K562 (cell line): Measurements from ENCODE around the gene NDST1. TPM values are rescaled to one million over a fixed set of nuclear protein-coding genes. Genes with fewer than 3 reads are reported as not detected.

Source experiments
- CHD1 ChIP-seq: fragments of 200-600 bp; sonication (generic); IDR thresholded peaks from one replicate; pipeline ENCODE4 v1.6.1; 2012; ENCODE audit warnings: mild to moderate bottlenecking, moderate library complexity, low read length, inconsistent platforms
- CLOCK ChIP-seq: fragments of 250-450 bp; sonication (Bioruptor Pico); IDR thresholded peaks from 2 replicates; pipeline ENCODE4 v1.4.0; 2020; ENCODE audit warnings: mild to moderate bottlenecking, moderate library complexity, borderline replicate concordance
- DMBX1 ChIP-seq: fragments of 250-450 bp; sonication (Bioruptor Pico); IDR thresholded peaks from 2 replicates; pipeline ENCODE4 v1.8.0; 2022; ENCODE audit warnings: inconsistent platforms, mild to moderate bottlenecking, moderate library complexity, borderline replicate concordance
- ELF2 ChIP-seq: fragments of 250-450 bp; sonication (Bioruptor Pico); IDR thresholded peaks from 2 replicates; pipeline ENCODE4 v1.5.0; 2021; ENCODE audit warnings: mild to moderate bottlenecking
- NBN ChIP-seq: fragments of 450-650 bp; IDR thresholded peaks from 2 replicates; pipeline ENCODE4 v1.6.1; 2016; ENCODE audit warnings: low read depth, mild to moderate bottlenecking
- NCOR1 ChIP-seq: fragments of 450-650 bp; IDR thresholded peaks from 2 replicates; pipeline ENCODE4 v1.6.1; 2016; ENCODE audit warnings: mild to moderate bottlenecking, moderate library complexity
- SIRT6 ChIP-seq: IDR thresholded peaks from one replicate; pipeline ENCODE4 v1.6.1; 2012; ENCODE audit warnings: low read depth, mild to moderate bottlenecking, control low read depth, inconsistent platforms, low read length, moderate library complexity
- SREBF1 ChIP-seq: fragments of 150-350 bp; IDR thresholded peaks from 2 replicates; pipeline ENCODE4 v1.6.1; 2014; ENCODE audit warnings: antibody characterized with exemption, low read depth, low read length, borderline replicate concordance
- VEZF1 ChIP-seq: fragments of 200-800 bp; sonication (Bioruptor generic); IDR thresholded peaks from 2 replicates; pipeline ENCODE4 v1.6.1; 2017; ENCODE audit warnings: missing genetic modification characterization, missing compliant biosample characterization
- XRCC3 ChIP-seq: fragments of 450-650 bp; IDR thresholded peaks from 2 replicates; pipeline ENCODE4 v1.6.1; 2017; ENCODE audit warnings: mild to moderate bottlenecking, moderate library complexity
- ZBTB43 ChIP-seq: sonication (generic); formaldehyde crosslinking; IDR thresholded peaks from 2 replicates; pipeline ENCODE4 v1.8.0; 2023; ENCODE audit warnings: mild to moderate bottlenecking, missing genetic modification reagents
- ZNF282 ChIP-seq: sonication (generic); formaldehyde crosslinking; IDR thresholded peaks from 2 replicates; pipeline ENCODE4 v1.8.1; 2023; ENCODE audit warnings: missing genetic modification reagents
- ZNF512 ChIP-seq: IDR thresholded peaks from 2 replicates; pipeline ENCODE4 v1.6.1; 2016; ENCODE audit warnings: missing genetic modification characterization, missing compliant biosample characterization
- polyA plus RNA-seq, 8 experiments: library from polyadenylated mRNA; depleted of rRNA in 4 of 8; stranded (reverse) in 5 of 8; unstranded in 3 of 8; fragments of >200 nt; fragmentation: Nextera tagmentation in 2 of 8; fragmentation: Illumina TruSeq in 1 of 8; extraction: Ambion mirVana in 2 of 8; extraction: Trizol in 1 of 8; gene quantifications; 2 replicates each; pipeline versions ENCODE4 v1.2.1 to v1.2.3, GENCODE V29; 2011 to 2014; ENCODE audit warnings: inconsistent platforms in 1 of 8, missing spikeins in 1 of 8
- total RNA-seq, 7 experiments: library from RNA; depleted of rRNA in 6 of 7; stranded (reverse); fragments of >200 nt in 6 of 7; fragmentation: Illumina TruSeq in 2 of 7; extraction: Trizol in 2 of 7; gene quantifications; 2 replicates each; pipeline versions ENCODE4 v1.2.1 to v1.2.3, GENCODE V29; 2011 to 2021; ENCODE audit warnings: low replicate concordance in 1 of 7

The NDST1 gene
- total and polyA plus RNA-seq, 9 of the 15 experiments (the other 6 are each of a cell fraction or from before 2014, with no cell fraction given), result 0.38 to 47.9 (median 9.9) TPM

GRCh38 chr5:150535611-150536010 is 27.7 kb downstream of the NDST1 start (continued):
- TF ChIP-seq VEZF1 (no peak), SREBF1 (no peak), NBN (no peak), XRCC3 (no peak), NCOR1 (no peak), ELF2 (CRISPR knock-in tag) (no peak), ZNF512 (tag) (no peak), DMBX1 (CRISPR knock-in tag) (no peak), ZBTB43 (CRISPR knock-in tag) (no peak), ZNF282 (CRISPR knock-in tag) (no peak), CLOCK (CRISPR knock-in tag) (no peak), CHD1 (no peak), SIRT6 (no peak)
